22Rv1 (cell line): ENCODE data around the gene PLG.
"Not testable (repeated sequence)": the region's sequence is repeated elsewhere in the genome, so short reads cannot be mapped to it uniquely, and the experiment has no call there.

Experiments
- H3K27ac ChIP-seq: fragments of 450-650 bp; 2 replicates; pipeline ENCODE4 v1.5.1; 2017
- ZFX ChIP-seq: fragments of 450-650 bp; IDR thresholded peaks from 2 replicates; pipeline ENCODE4 v1.6.1; 2017; ENCODE audit warnings: antibody characterized with exemption, borderline replicate concordance
- TF ChIP-seq, protein P1 (sequence below): fragments of 450-650 bp; IDR thresholded peaks from 2 replicates; pipeline ENCODE4 v1.5.1; 2017; ENCODE audit warnings: mild to moderate bottlenecking

The PLG gene

DNA sequence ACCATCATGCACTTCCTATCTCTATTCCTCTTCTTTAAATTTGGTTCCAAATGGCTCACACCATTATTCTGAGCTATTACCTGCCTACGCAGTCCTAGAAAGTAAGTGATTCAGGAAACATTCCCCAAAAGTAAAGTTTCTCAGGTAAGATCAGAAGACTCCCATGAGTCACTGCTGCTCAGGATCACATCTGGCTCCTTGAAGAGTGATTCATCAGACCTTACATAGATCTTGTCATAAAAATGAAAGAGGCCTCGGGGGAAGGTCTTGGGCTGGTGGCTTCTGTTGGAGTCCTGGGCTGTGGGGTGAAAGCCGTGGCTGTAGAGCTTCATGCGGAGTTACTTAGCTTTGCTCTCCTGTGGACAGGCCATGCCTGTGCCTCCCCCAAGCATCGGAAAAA lies 35.9 kb downstream of the PLG start:
- no peak overlapping the region for H3K27ac ChIP-seq
- TF ChIP-seq ZFX, result no peak
- TF ChIP-seq, protein P1, sequence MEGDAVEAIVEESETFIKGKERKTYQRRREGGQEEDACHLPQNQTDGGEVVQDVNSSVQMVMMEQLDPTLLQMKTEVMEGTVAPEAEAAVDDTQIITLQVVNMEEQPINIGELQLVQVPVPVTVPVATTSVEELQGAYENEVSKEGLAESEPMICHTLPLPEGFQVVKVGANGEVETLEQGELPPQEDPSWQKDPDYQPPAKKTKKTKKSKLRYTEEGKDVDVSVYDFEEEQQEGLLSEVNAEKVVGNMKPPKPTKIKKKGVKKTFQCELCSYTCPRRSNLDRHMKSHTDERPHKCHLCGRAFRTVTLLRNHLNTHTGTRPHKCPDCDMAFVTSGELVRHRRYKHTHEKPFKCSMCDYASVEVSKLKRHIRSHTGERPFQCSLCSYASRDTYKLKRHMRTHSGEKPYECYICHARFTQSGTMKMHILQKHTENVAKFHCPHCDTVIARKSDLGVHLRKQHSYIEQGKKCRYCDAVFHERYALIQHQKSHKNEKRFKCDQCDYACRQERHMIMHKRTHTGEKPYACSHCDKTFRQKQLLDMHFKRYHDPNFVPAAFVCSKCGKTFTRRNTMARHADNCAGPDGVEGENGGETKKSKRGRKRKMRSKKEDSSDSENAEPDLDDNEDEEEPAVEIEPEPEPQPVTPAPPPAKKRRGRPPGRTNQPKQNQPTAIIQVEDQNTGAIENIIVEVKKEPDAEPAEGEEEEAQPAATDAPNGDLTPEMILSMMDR, result no peak

GRCh38 chr6:160739955-160740354 lies 37.9 kb downstream of the PLG start:
- TF ChIP-seq, protein P1, result no peak
- TF ChIP-seq ZFX, result no peak
- H3K27ac ChIP-seq, result no peak overlapping the region

DNA sequence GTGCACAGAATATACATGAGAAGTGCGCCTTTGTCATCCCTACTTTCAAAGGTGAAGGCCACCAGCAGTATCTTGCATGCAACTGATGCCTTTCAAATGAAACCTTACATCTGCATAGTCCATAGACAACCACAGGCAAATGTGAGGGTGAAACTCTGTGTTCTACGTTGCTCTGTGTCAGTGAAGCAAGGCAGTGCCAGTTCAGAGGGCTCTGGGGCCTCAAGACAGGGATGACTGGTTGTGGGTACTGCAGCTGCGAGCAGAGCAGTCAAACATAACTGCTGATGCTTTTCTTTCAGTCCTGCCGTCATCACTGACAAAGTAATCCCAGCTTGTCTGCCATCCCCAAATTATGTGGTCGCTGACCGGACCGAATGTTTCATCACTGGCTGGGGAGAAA lies 39.0 kb downstream of the PLG start:
- H3K27ac ChIP-seq, result not testable (repeated sequence)

- H3K27ac ChIP-seq, result no peak overlapping the region
- TF ChIP-seq, protein P1, result no peak
- no peak for TF ChIP-seq ZFX
Observed at GRCh38 chr6:160742090-160742489, 40.0 kb downstream of the PLG start.

DNA sequence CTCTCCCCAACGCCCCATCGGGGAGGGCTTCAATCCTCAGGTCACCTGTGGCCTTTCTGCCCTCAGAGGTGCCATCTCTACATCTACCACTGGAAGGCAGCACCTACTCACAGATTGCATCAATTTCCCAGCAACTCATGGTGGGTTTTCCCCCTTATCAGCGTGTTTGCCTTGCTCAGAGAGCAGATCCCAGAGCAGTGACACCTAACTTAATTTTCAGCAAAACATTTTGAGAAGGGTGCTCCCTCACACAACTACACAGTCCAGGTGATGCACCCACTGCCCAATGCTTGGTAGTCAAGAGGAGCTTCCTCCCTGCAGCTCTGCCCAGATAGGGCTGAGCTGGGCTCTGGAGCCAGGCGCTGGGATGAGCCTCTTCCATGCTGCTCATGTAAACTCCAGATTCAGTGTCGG lies 48.2 kb downstream of the PLG start:
- H3K27ac ChIP-seq, result no peak overlapping the region
- TF ChIP-seq, protein P1, result peak; percentile 27
- no peak for TF ChIP-seq ZFX

- not testable (repeated sequence) for H3K27ac ChIP-seq
Observed at GRCh38 chr6:160753211-160753610, 51.2 kb downstream of the PLG start.

DNA sequence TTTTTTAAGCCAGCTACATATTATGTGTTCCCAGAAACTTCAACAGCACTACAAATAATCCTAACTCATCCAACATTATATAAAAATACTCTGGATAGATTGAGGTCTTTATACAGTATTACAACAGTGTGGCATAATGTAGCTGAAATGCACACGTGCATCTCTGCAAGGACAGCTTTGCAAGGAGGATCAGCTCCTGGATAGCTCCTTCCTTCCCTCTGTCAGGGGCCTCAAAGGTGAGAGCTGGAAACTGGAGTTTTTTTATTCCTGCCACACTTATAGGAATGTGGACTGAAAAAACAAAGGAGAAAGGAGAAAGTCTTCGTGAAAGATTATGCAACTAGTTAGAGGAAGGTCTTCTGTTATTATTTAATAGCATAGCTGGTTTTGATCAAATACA lies 53.1 kb downstream of the PLG start:
- H3K27ac ChIP-seq, result no peak overlapping the region
- TF ChIP-seq ZFX, result no peak
- TF ChIP-seq, protein P1, result no peak

GRCh38 chr6:160756021-160756420 lies 54.0 kb downstream of the PLG start:
- TF ChIP-seq ZFX, result no peak
- TF ChIP-seq, protein P1, result no peak
- H3K27ac ChIP-seq, result no peak overlapping the region
